GM18868 (cell line): ENCODE measurements around the gene TCF3.
"Not testable (repeated sequence)": the region's sequence is repeated elsewhere in the genome, so short reads cannot be mapped to it uniquely, and the experiment has no call there.

Experiments used
- ATAC-seq: cut with Tn5 transposase; IDR thresholded peaks from one replicate; pipeline ENCODE4 v1.9.1; 2021; ENCODE audit warnings: mild to moderate bottlenecking, moderate library complexity; ENCODE audit not compliant: unreplicated experiment

The TCF3 gene

GRCh38 chr19:1673645-1674292 is 21.4 kb upstream of the TCF3 start:
- no peak for ATAC-seq

- ATAC-seq = no peak
Observed at GRCh38 chr19:1672769-1673644, 20.6 kb upstream of the TCF3 start.

- ATAC-seq = no peak
Observed at GRCh38 chr19:1672038-1672768, 19.8 kb upstream of the TCF3 start.

- no peak for ATAC-seq
Observed at GRCh38 chr19:1671716-1672037, 19.3 kb upstream of the TCF3 start.

- ATAC-seq = not testable (repeated sequence)
Observed at GRCh38 chr19:1670747-1671146, 18.3 kb upstream of the TCF3 start.

GRCh38 chr19:1668486-1669270 is 16.3 kb upstream of the TCF3 start:
- no peak for ATAC-seq

DNA sequence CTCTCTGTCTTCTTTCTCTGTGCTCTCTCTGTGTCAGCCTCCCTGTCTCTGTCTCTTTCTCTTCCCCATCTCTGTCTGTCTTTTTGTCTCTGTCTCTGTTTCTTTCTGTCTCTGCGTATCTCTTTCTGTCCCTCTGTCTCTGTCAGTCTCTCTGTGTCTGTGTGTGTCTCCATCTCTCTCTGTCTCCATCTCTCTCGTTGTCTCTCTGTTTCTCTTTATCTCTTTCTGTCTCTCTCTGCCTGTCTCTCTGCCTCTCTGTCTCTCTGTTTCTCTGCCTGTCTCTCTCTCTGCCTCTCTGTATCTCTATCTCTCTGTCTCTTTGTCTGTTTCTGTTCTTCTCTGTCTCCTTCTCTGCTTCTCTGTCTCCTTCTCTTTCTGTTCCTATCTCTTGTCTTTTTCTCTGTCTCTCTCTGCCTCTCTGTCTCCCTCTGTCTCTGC is 15.7 kb upstream of the TCF3 start:
- ATAC-seq = no peak

DNA sequence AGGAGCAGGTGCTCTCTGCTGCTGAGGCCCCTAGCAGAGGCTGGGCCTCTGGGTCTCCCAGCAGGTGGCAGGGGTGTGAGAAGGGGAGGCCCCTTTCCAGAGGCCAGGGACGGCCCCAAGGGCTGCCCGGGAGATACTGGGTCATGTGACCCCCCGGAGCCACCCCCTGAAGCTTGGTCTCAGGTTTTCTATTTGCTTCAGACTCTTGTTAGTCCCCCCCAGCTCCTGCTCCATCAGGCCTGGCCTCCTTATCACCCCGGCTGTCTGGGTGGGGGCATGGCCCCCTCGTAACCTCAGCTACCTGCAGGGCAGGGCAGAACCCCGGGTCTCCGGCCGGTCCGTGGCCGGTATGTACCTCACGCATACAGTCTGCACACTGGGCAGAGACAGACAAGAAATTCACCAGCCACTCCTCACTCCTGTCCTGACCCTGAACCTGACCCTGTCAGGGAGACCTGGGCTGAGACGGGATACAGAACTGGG is 13.2 kb upstream of the TCF3 start:
- no peak for ATAC-seq

DNA sequence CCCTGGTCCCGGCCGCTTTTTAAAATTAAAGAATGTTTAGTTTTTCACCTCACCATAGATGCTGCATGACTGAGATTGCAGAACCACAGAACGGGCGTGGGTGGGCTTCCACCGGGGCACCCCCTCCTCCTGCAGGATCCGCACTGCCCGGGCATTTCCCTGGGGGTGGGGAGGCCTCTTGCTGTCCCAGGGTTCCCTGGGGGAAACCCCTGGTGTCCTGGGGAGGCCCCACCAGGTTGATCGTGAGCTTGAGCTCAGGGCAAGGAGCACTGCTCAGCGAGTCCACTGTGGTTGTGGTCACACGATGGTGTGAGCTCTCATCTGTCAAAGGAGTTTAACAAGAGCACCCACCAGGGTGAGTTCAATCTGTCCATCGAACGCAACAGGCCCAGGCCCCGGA is 11.4 kb upstream of the TCF3 start:
- no peak for ATAC-seq

DNA sequence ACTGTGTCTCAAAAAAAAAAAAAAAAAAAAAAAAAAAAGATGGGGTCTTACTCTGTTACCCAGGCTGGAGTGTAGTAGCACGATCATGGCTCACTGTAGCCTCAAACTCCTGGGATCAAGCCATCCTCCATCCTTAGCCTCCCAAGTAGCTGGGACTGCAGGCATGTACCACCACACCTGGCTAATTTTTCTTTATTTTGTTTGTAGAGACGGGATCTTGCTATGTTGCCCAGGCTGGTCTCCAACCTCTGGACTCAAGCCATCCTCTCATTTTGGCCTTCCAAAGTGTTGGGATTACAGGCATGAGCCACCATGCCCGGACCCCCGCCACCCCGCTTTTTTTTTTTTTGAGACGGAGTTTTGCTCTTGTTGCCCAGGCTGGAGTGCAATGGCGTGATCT is 10.8 kb upstream of the TCF3 start:
- ATAC-seq = not testable (repeated sequence)

GRCh38 chr19:1661995-1662394 is 9.6 kb upstream of the TCF3 start:
- ATAC-seq = no peak

DNA sequence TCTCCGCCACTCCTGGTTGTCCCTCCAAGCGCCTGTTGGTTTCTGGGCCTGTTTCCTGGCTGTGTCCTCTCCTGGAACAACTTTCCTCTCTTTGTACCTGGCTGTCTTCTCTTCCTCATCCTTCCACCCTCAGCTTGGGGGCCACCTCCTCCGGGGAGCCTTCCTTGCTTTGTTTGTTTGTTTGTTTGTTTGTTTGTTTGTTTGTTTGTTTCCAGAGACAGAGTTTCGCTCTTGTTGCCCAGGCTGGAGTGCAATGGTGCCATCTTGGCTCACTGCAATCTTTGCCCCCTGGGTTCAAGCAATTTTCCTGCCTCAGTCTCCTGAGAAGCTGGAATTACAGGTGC is 6.6 kb upstream of the TCF3 start:
- no peak for ATAC-seq

DNA sequence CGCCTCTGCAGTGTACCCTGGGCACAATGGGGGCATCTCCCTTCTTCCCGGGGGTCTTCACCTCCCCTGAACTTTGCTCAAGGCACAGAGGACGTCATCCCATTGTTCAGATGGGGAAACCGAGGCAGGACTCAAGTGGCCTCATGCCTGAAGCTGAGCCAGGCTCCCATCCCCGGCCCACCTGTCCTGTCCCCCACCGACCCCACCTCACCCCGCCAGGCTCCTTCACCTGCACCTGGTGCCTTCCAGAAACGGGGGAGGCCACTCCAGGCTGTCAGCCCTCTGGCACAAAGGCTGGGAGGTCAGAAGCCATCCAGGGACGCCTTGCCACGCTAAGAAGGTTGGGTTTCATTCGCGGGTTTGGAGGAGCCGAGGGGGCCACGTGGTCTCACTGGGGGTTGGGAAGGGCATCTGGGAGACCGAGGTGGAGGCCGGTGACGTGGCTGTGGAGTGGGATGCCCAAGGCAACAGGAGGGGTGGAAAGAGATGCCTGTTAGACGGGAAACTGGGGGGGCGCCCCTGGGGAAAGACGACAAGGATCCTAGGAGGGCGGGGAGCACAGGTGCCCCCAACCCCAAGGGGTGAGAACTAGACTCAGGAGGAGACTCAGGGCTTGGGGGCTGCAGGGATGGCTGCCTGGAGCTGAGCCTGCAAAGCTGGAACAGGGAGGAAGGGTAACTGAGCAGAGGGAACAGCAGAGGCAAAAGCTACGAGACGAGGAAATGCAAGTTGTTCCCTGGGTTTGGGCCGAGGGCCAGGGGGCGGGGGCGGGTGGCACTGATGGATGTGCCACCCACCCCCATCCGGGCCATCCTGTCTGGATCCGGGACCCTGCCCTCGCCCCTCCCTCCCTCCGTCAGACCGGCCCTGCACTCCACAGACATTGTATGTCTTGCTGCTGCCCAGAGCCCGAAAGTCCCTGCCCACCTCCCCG is 6.0 kb upstream of the TCF3 start:
- ATAC-seq = no peak

- no peak for ATAC-seq
Observed at GRCh38 chr19:1657746-1658145, 5.3 kb upstream of the TCF3 start.

- ATAC-seq = no peak
Observed at GRCh38 chr19:1656988-1657536, 4.6 kb upstream of the TCF3 start.

DNA sequence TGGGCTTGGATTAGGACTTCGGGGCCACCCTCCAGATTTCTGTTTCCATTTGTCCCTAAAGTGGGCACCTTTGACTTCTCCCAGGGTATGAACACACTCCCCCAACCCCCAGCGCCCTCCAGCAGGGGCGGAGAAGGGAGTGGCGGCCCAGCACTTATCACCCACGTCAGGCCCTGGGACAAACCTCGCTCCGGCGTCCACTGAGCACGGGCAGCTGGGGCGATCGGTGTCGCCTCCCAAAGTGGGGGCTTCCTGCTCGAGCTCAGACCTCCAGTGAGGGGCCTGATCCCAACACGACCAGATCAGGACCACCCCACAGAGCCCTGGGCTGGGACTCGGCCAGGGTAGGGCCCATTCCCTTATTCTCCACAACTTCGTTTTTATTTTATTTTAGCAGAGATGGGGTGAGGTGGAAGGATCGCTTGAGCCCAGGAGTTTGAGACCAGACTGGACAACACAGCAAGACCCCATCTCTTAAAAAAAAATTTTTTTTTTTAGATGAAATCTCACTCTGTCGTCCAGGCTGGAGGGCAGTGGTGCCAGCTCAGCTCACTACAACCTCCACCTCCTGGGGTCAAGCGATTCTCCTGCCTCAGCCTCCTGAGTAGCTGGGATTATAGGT is 3.7 kb upstream of the TCF3 start:
- ATAC-seq = no peak

- ATAC-seq = no peak
Observed at GRCh38 chr19:1655131-1655981, 2.9 kb upstream of the TCF3 start.

GRCh38 chr19:1654178-1654792 is 1.9 kb upstream of the TCF3 start:
- ATAC-seq = no peak
